Measurements from ENCODE around the gene SLC6A16.
"Not testable (repeated sequence)": the region's sequence is repeated elsewhere in the genome, so short reads cannot be mapped to it uniquely, and the experiment has no call there.

Gene SLC6A16

DNA sequence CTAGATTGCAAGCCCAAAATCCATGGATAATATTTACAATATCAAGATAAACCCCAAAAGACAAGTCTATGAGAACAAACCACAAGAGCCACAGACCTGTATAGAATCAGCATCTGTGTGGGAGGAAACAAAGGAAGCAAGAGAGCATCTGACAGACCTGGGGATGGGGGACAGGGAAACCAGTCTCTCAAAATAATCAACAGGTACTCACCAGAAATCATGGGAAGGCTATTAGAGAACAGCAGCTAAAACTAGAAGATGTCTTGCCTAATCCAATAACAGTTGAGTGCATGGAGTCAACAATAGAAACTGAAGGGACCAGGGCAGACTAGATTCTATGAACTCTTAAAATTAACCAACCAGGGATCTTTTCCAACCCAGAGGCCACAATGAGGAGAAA is 8.7 kb downstream of the SLC6A16 start:
- H3K9me3 Mint-ChIP-seq, result peaks cover 4 to 18% of the 10 kb centered on the region in 2 donors
- H3K4me1 Mint-ChIP-seq, result peaks cover 9% of the 10 kb centered on the region
- H3K4me3 Mint-ChIP-seq, result no peak overlapping the region
- ATAC-seq (no peak), DNase-seq (no peak)
- no peaks in the 10 kb centered on the region for H3K27me3 Mint-ChIP-seq
- no peak overlapping the region for H3K27ac Mint-ChIP-seq

DNA sequence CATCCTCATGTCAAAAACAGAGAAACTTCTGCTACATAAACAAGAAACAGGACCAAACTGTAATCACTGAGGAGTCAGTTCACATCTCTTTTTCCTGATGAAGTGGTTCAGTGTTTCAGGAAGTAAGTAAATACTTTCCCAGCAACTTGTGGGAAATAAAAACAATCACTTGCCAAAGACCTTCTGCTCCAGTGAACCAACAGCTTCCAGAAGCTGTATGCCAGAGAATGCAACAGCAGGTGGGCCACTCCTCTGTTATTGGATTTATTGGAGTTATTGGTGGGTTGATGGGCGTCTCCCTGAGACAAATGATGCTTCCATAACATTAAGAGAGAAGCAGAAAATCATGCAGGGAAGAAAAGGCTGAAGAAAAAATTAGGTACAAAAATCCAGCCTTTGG is 9.9 kb downstream of the SLC6A16 start:
- Mint-ChIP-seq H3K27ac (no peak overlapping the region), H3K27me3 (no peaks in the 10 kb centered on the region), H3K4me3 (no peak overlapping the region), H3K4me1 (peaks cover 13% of the 10 kb centered on the region), H3K9me3 (peaks cover 4 to 18% of the 10 kb centered on the region in 2 donors)
- no peak for DNase-seq
- ATAC-seq, result no peak

DNA sequence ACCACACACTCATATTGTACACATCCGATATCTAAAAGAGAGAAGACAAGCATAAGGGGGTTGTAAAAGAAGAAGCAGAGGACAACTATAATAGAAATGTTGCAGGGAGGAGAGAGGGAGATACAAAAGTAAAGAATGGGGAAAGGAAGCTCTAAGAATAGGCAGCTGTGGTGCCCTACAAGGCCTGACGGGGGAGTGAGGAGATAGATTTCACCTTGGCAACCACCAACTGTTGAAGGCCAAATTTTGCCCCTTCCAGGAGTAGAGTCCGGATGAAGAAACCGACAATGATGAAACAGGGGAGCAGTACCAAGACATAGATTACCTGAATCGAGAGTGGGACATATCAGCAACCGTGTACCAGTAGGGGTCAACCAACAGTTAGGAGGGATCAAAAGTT is 15.9 kb downstream of the SLC6A16 start:
- ATAC-seq, result no peak
- DNase-seq, result no peak
- Mint-ChIP-seq H3K4me1 (peaks cover 5% of the 10 kb centered on the region), H3K27ac (peak overlapping the region in 1 of 2 donors; percentile 42), H3K27me3 (no peaks in the 10 kb centered on the region), H3K4me3 (no peak overlapping the region), H3K9me3 (no peaks in the 10 kb centered on the region)

DNA sequence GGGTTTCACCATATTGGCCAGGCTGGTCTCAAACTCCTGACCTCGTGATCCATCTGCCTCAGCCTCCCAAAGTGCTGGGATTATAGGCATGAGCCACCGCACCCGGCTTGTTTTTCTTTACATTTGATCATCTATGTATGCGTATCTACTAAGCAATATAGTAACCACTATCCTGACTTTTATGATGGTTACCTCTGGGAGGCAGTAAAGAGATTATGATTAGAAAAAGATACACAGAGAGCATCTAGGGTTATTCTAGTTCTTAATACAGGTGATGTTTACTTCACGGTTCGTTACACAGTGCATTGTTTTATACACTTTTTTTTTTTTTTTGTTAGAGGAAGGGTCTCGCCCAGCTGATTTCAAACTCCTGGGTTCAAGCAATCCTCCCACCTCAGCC is 18.3 kb downstream of the SLC6A16 start:
- not testable (repeated sequence) for DNase-seq, H3K4me1 Mint-ChIP-seq, H3K9me3 Mint-ChIP-seq, H3K27me3 Mint-ChIP-seq, H3K4me3 Mint-ChIP-seq, H3K27ac Mint-ChIP-seq, ATAC-seq

DNA sequence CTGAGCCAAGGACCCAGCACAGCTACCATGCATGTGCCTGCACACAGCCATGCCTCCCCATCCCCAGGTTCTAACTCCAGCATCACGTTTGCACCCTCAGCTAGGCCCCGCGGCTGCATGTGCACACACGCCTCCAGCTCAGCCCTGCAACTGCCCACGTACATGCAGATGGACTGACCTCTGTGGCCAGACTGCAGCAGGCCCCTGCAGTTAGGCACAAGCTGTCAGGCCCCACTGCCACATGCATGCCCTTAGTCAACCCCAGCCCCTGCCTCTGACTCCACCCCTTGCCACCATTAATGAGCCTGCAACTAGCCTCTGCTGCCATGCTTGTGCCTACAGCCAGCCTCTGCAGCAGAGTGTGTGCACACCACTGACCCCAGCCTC is 23.1 kb downstream of the SLC6A16 start:
- H3K9me3 Mint-ChIP-seq, result no peaks in the 10 kb centered on the region
- peaks cover 10% of the 10 kb centered on the region for H3K4me1 Mint-ChIP-seq
- no peak for DNase-seq
- H3K4me3 Mint-ChIP-seq, result no peak overlapping the region
- no peak for ATAC-seq
- H3K27me3 Mint-ChIP-seq, result no peaks in the 10 kb centered on the region
- no peak overlapping the region for H3K27ac Mint-ChIP-seq

DNA sequence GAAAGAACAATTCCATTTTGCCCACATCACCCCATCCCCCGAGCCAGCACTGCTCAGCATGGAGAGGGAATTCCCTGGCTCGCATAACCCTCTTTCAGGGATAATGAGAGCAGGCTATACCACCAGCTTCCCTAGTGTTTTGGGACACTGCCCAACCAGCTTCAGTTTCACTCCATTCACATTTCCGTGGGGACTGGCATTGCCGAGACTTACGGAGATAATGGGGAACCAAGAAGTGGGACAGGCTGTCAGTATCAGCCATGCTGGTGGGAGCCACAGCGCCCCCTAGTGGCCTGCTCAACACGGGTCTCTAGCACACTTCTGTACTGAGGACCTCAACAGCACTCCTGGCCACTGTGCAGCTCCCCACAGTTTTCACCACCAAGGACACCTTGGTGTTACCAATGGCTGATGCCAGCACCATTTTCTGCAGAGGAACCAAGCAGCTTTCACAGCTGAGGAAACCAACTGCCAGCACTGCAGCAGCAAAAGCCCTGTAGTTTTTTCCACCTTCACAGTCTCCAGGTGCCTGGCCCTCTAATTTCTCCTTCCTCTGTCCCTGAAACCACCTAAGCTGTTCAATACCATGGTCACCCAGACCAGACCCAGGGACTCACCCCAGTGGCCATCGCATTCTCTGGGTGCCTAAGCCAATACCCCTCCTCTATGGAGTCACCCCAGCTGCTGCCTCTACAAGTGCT is 23.7 kb downstream of the SLC6A16 start:
- Mint-ChIP-seq H3K27me3 (no peaks in the 10 kb centered on the region), H3K9me3 (no peaks in the 10 kb centered on the region), H3K27ac (no peak overlapping the region), H3K4me3 (peak overlapping the region in 1 of 2 donors; percentile 41), H3K4me1 (peaks cover 10% of the 10 kb centered on the region)
- peak; percentile 76 for DNase-seq
- peak; percentile 99 for ATAC-seq

DNA sequence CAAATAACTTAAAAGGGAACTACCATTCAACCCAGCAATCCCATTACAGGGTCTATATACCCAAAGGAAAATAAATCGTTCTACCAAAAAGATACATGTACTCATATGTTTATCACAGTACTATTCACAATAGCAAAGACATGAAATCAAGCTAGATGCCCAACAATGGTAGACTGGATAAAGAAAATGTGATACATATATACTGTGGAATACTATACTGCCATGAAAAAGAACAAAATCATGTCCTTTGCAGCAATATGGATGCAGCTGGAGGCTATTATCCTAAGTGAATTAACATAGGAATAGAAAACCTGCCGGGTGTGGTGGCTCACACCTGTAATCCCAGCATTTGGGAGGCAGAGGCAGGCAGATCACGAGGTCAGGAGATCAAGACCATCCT is 26.3 kb downstream of the SLC6A16 start:
- not testable (repeated sequence) for H3K27me3 Mint-ChIP-seq, H3K4me3 Mint-ChIP-seq, H3K27ac Mint-ChIP-seq, ATAC-seq, DNase-seq, H3K9me3 Mint-ChIP-seq, H3K4me1 Mint-ChIP-seq

DNA sequence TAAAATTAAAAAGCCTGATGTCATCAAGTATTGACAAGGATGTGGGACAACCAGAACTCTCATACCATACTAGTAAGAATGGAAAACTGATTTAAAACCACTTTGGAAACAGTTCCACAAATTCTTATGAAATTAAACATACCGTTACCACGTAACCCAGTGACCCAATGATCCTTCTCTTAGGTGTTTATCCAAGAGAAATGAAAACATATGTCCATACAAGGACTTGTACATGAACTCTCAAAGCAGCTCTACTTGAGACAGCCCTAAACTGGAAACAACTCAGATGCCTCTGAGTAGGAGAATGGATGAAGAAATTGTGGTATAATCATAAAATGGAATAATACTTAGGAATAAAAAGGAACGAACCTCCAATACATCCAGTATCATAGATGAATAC is 27.6 kb downstream of the SLC6A16 start:
- Mint-ChIP-seq H3K27me3 (no peaks in the 10 kb centered on the region), H3K4me3 (no peak overlapping the region), H3K27ac (no peak overlapping the region), H3K4me1 (peaks cover 10% of the 10 kb centered on the region), H3K9me3 (no peaks in the 10 kb centered on the region)
- ATAC-seq, result no peak
- no peak for DNase-seq

DNA sequence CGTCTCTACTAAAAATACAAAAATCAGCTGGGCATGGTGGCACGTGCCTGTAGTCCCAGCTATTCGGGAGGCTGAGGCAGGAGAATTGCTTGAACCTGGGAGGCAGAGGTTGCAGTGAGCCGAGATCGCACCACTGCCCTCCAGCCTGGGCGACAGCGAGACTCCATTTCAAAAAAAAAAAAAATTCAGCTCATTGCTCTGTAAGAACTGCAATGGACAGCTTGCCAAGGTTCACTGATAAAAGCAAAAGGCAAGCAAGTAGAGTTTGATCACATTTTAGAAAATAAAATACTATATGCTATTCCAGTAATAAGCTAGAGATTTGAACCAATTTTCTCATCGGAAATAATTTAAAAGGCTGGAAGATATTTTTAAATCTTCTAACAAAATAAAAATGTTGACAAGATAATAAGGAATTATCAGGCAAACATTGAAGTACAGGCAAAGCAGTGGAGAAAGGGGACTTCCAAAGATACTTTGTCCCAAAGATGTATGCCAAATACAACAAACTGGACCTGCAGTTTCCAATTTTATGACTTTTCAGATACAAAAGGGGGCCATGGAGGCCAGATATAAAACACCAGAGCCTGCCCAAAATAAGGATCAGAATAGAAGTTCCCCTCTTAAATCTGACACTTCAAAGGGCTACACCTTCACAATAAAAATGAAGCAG is 29.6 kb downstream of the SLC6A16 start:
- no peaks in the 10 kb centered on the region for H3K27me3 Mint-ChIP-seq
- DNase-seq (no peak), ATAC-seq (no peak)
- no peak overlapping the region for H3K27ac Mint-ChIP-seq
- no peaks in the 10 kb centered on the region for H3K4me1 Mint-ChIP-seq
- H3K4me3 Mint-ChIP-seq, result no peak overlapping the region
- H3K9me3 Mint-ChIP-seq, result no peaks in the 10 kb centered on the region

DNA sequence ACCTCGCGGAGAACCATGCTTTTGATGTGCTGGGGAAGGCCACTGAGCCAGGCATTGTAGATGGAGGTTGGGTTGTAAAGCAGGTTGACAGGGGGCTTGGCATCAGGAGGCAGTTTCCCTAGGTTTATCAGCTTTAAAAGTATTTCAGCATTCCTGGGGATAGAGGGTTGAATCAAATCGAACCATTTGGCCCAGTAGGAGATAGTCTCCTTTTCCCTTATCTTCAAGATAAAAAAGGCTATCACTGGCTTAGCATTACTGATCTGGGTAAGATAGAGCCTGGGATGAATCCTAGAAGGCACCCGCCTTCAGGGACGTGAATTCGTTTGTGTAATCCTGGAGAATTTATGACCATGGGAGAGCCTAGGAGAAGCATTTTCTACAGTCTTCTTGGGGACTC is 30.6 kb downstream of the SLC6A16 start:
- no peak for DNase-seq
- no peaks in the 10 kb centered on the region for H3K9me3 Mint-ChIP-seq
- no peak for ATAC-seq
- no peaks in the 10 kb centered on the region for H3K27me3 Mint-ChIP-seq
- no peaks in the 10 kb centered on the region for H3K4me1 Mint-ChIP-seq
- H3K4me3 Mint-ChIP-seq, result no peak overlapping the region
- H3K27ac Mint-ChIP-seq, result no peak overlapping the region

DNA sequence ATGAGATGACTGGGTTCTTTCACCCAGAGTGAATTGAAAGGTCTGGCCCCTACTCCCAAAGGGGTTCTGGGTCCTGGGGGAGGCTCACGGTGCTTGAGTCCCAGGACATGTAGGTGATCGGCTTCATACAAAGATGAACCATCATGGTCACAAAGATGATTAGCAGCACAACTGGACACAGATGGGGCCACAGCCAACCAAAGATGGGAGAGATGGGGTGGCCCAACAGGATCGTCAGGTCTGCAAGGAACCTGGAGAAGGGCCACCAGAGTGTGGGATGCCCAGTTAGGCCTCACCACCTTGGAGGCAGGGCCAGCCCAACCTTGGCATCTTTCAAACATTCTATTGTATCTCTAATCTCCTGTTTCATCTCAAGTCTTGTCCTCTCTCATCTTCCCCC is 34.5 kb downstream of the SLC6A16 start:
- H3K27ac Mint-ChIP-seq, result no peak overlapping the region
- ATAC-seq (no peak), DNase-seq (no peak)
- no peak overlapping the region for H3K4me3 Mint-ChIP-seq
- peaks cover 0 to 4% of the 10 kb centered on the region in 2 donors for H3K9me3 Mint-ChIP-seq
- H3K27me3 Mint-ChIP-seq, result peaks cover 13% of the 10 kb centered on the region
- no peaks in the 10 kb centered on the region for H3K4me1 Mint-ChIP-seq

DNA sequence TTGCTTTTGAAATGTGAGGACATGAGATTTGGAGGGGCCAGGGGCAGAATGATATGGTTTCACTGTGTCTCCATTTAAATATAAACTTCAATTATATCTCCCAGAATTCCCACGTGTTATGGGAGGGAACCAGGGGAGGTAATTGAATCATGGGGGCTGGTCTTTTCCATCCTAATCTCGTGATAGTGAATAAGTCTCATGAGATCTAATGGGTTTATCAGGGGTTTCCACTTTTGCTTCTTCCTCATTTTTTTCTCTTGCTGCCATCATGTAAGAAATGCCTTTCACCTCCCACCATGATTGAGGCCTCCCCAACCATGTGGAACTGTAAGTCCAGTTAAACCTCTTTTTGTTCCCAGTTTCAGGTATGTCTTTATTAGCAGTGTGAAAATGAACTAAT is 35.7 kb downstream of the SLC6A16 start:
- H3K27me3 Mint-ChIP-seq, result peaks cover 13% of the 10 kb centered on the region
- ATAC-seq, DNase-seq, H3K4me1 Mint-ChIP-seq, H3K4me3 Mint-ChIP-seq, H3K27ac Mint-ChIP-seq, H3K9me3 Mint-ChIP-seq: not testable (repeated sequence)

DNA sequence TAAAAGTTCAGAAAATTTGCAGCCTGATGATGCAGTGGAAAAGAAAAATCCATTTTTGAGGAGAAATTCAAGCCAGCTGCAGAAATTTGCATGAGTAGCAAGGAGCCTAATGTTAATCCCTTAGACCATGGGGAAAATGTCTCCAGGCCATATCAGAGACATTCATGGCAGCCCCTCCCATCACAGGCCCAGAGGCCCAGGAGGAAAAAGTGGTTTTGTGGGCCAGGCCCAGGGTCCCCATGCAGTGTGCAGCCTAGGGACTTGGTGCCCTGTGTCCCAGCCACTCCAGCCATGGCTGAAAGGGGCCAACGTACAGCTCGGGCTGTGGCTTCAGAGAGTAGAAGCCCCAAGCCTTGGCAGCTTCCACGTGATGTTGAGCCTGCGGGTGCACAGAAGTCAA is 36.8 kb downstream of the SLC6A16 start:
- not testable (repeated sequence) for H3K9me3 Mint-ChIP-seq, DNase-seq, H3K4me1 Mint-ChIP-seq, ATAC-seq, H3K27ac Mint-ChIP-seq, H3K4me3 Mint-ChIP-seq
- peaks cover 13% of the 10 kb centered on the region for H3K27me3 Mint-ChIP-seq

DNA sequence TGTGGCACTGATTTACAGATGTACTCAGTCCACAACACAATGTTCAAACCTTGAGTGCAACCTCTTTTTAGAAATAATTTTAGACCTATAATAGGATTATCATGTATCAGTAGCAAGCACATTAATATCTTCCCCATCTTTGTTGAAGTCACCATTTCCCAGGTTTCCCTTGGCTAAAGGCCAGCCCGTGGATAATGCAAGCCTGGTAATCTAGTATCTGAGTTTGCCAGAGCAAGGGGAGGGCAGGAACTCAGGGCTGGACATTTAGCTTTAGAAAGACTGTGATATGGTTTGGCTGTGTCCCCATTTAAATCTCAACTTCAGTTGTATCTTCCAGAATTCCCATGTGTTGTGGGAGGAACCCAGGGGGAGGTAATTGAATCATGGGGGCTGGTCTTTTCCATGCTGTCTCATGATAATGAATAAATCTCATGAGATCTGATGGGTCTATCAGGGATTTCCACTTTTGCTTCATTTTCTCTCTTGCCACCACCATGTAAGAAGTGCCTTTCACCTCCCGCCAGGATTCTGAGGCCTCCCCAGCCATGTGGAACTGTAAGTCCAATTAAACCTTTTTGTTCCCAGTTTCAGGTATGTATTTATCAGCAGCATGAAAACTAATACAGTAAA is 37.7 kb downstream of the SLC6A16 start:
- Mint-ChIP-seq H3K9me3 (peaks cover 0 to 4% of the 10 kb centered on the region in 2 donors), H3K4me1 (no peaks in the 10 kb centered on the region), H3K27me3 (peaks cover 13% of the 10 kb centered on the region), H3K4me3 (no peak overlapping the region), H3K27ac (no peak overlapping the region)
- no peak for DNase-seq
- no peak for ATAC-seq

DNA sequence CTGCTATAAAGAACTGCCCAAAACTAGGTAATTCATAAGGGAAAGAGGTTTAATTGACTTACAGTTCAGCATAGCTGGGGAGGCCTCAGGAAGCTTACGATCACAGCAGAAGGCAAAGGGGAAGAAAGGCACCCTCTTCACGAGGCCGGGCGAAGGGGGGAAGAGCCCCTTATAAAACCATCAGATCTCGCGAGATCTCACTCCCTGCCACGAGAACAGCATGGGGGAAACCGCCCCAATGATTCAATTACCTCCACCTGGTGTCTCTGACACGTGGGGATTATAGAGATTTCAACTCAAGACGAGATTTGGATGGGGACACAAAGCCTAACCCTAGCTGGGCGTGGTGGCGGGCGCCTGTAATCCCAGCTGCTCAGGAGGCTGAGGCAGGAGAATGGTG is 42.8 kb downstream of the SLC6A16 start:
- H3K9me3 Mint-ChIP-seq, result no peaks in the 10 kb centered on the region
- ATAC-seq, result no peak
- H3K27ac Mint-ChIP-seq, result no peak overlapping the region
- H3K4me3 Mint-ChIP-seq, result no peak overlapping the region
- DNase-seq, result no peak
- H3K4me1 Mint-ChIP-seq, result no peaks in the 10 kb centered on the region
- H3K27me3 Mint-ChIP-seq, result peaks cover 34% of the 10 kb centered on the region

DNA sequence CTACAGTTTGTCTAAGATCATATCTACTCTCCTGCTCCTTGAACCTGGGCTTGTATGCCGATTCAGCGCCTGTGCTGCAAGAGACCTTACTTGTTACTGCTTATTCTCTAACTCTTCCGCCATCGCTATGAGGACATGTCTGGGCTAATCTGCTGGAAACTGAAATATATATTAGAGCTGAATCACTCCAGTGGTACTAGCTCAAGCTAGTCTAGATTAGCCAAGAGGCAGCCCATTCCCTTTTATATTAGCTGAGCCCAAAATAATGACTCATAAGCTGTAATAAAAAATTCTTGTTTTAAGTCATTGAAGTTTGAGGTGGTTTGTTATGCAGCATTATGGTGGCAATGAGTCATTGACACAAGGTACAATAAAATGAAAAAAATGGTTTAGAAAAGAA is 52.8 kb downstream of the SLC6A16 start:
- DNase-seq (no peak), ATAC-seq (peak; percentile 88)
- Mint-ChIP-seq H3K4me3 (no peak overlapping the region), H3K27ac (no peak overlapping the region), H3K9me3 (peaks cover 0 to 1% of the 10 kb centered on the region in 2 donors), H3K4me1 (peaks cover 5% of the 10 kb centered on the region), H3K27me3 (peaks cover 18% of the 10 kb centered on the region)

Measured in stimulated activated naive CD8-positive, alpha-beta T cell treated with anti-CD3 and anti-CD28 coated beads, Interleukin-15, amount 100 ng/mL, for 72 hours (primary cell).